A549 treated with Mapracorat at 1 μM for 4 hours (cell line): ENCODE results near the gene SYT10. TPM values are rescaled to one million over a fixed set of nuclear protein-coding genes. Genes with fewer than 3 reads are reported as not detected.

Experiments used
- total RNA-seq: library from RNA; stranded (reverse); fragments of 200-300 nt; extraction: Qiagen RNA extraction; gene quantifications from 5 replicates; pipeline ENCODE4 v1.2.3, GENCODE V29; 2022

Gene SYT10
- not detected in 5 replicates for total RNA-seq

GRCh38 chr12:33439587-33440011 is at the start of gene SYT10:
Gene SYT10 (minus strand): TSS chr12:33439819. CDS start chr12:33439522, 297 bp downstream.

